Activated CD4-positive, alpha-beta T cell treated with anti-CD3 and anti-CD28 coated beads for 36 hours (primary cell): Measurements from ENCODE around the gene KHDRBS2. TPM values are rescaled to one million over a fixed set of nuclear protein-coding genes. Genes with fewer than 3 reads are reported as not detected.

ENCODE experiments used
- ATAC-seq: fragments of 200-7000 bp; cut with Tn5 transposase; one replicate; pipeline ENCODE4 v1.10.0; 2021; ENCODE audit warnings: mild to moderate bottlenecking, moderate library complexity
- CTCF ChIA-PET: fragments of 350-600 bp; sonication (Branson Sonifier 250); formaldehyde crosslinking; loops from one replicate; lab custom pipeline; 2021; ENCODE audit warnings: antibody characterized with exemption; lab: Charles Lee
- POLR2A ChIA-PET: fragments of 350-600 bp; sonication (Branson Sonifier 250); formaldehyde crosslinking; loops from one replicate; lab custom pipeline; 2021; ENCODE audit warnings: antibody characterized with exemption, inconsistent platforms; lab: Charles Lee
- DNase-seq: peaks from one replicate; pipeline ENCODE4 v3.0.0-alpha.2; 2020
- H3K27ac Mint-ChIP-seq: one replicate; pipeline ENCODE4 v1.8.0; 2021; ENCODE audit warnings: mixed read lengths
- H3K27me3 Mint-ChIP-seq: one replicate; pipeline ENCODE4 v1.8.0; 2021; ENCODE audit warnings: mixed read lengths
- H3K36me3 Mint-ChIP-seq: one replicate; pipeline ENCODE4 v1.8.0; 2021; ENCODE audit warnings: low read depth, mixed read lengths
- H3K4me1 Mint-ChIP-seq: one replicate; pipeline ENCODE4 v1.8.0; 2021; ENCODE audit warnings: mixed read lengths
- H3K4me3 Mint-ChIP-seq: one replicate; pipeline ENCODE4 v1.8.0; 2021; ENCODE audit warnings: mild to moderate bottlenecking, moderate library complexity, mixed read lengths
- H3K9me3 Mint-ChIP-seq: one replicate; pipeline ENCODE4 v1.8.0; 2021; ENCODE audit warnings: low read depth, mixed read lengths
- intact Hi-C, 2 experiments: fragments of 100-400 bp; cut with DNase I in 1 of 2; cut with micrococcal nuclease in 1 of 2; formaldehyde crosslinking; loops; one replicate each; pipeline versions ENCODE4 v1.14.2 to v1.15.1; 2022 to 2024; cut with DNase I, micrococcal nuclease
- total RNA-seq, 2 experiments: library from RNA; stranded (reverse); gene quantifications; one replicate each; pipeline ENCODE4 v1.2.3, GENCODE V29; 2021

The KHDRBS2 gene
- total RNA-seq, 2 experiments from 2014 or later: not detected

DNA sequence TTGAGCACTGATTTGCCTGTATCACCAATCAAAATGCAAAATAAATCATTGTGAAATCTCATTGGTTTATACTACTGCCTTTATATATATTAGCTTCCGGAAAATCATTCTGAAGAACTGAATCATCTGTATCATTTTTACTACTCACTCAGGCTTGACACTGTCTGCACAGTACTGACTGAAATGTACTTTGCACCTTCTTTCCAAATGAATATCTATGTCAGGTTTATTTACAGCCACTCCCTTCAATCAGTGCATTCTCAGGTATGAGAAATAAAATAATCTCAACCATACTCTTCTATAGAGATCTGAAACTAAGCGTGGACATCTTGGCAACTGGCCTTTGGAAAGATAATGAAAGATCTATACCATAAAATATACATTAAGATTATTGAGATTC, 2.7 kb downstream of the KHDRBS2 start:
- no peak overlapping the region for H3K27ac Mint-ChIP-seq
- H3K36me3 Mint-ChIP-seq: no peaks in the 10 kb centered on the region
- intact Hi-C loops: no loop called here
- peaks cover 15% of the 10 kb centered on the region for H3K27me3 Mint-ChIP-seq
- H3K4me3 Mint-ChIP-seq: no peak overlapping the region
- H3K9me3 Mint-ChIP-seq: no peaks in the 10 kb centered on the region
- ATAC-seq (no peak), DNase-seq (no peak)
- POLR2A ChIA-PET: no interaction called here
- CTCF ChIA-PET: interaction anchor here (1.2 kb wide), 1 partner anchor 18 kb away, joined by 3 read pairs; no protein-coding TSS in a partner anchor
- H3K4me1 Mint-ChIP-seq: no peaks in the 10 kb centered on the region

DNA sequence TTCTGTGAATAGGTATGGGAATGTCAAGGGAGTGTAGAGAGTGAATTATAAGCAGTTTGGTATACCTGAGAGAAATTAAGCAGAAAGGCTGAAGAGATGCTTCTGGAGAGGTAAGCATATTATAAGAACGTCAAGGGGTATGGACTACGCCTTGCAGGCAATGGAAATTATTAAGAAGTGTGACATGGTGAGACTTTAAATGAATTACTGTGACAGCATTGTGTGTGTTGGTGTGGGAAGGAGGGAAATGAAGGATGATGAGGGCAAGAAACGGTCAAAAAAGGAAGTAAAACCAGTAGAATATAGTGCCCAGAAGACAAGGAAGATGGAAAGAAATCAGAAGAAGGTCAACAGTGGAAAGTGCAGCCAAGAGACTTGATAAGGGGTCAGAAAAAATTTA, 5.9 kb downstream of the KHDRBS2 start:
- peaks cover 3% of the 10 kb centered on the region for H3K27me3 Mint-ChIP-seq
- intact Hi-C loops: no loop called here
- H3K27ac Mint-ChIP-seq: no peak overlapping the region
- ATAC-seq: no peak
- H3K4me3 Mint-ChIP-seq: no peak overlapping the region
- no peaks in the 10 kb centered on the region for H3K36me3 Mint-ChIP-seq
- ChIA-PET POLR2A (no interaction called here), CTCF (no interaction called here)
- no peak for DNase-seq
- H3K4me1 Mint-ChIP-seq: no peaks in the 10 kb centered on the region
- no peaks in the 10 kb centered on the region for H3K9me3 Mint-ChIP-seq

DNA sequence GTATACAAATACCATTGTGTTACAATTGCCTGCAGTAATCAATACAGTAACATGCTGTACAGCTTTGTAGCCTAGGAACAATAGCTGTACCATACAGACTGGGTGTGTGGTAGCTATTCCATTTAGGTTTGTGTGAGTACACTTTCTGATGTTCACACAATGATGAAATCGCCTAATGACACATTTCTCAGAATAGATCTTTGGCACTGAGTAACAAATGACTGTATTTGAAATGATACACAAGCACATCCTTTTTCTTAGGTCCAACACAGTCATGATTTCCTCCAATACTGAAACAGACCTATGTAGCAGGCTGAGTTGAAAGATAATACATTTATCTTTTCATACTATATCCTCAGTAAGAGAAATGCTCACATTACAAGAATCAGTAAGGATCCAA, 13.9 kb downstream of the KHDRBS2 start:
- H3K36me3 Mint-ChIP-seq: no peaks in the 10 kb centered on the region
- H3K9me3 Mint-ChIP-seq: no peaks in the 10 kb centered on the region

DNA sequence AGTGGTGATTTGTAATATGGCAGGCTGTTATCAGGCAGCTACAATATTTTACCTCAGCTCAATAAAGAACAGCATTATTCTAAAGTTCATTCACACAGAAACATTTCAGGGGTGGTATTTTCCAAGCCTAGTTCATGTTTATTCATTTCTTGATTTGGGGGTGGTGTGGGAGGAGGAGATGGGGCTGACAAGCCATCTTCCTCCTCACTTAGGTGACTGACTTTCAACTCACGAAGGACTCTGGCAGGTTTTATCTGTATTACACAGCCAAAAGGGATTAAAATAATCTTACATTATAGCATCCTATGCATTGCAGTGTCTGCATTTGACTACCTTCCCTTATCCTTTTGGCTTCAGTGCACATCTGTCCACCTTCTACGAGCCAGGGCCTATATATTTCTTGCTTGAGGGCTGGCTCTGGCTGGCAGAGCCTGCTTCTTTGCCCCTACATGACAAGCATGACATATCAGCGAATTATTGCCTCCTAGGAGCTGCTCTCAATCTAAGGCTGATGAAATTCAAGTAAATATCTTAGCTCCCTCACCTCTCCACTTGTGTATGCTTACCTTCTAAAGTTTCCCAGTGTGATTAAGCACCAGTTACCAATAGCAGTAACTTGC, 20.0 kb downstream of the KHDRBS2 start:
- Mint-ChIP-seq H3K4me1 (no peaks in the 10 kb centered on the region), H3K4me3 (no peak overlapping the region), H3K9me3 (no peaks in the 10 kb centered on the region), H3K36me3 (no peaks in the 10 kb centered on the region), H3K27me3 (no peaks in the 10 kb centered on the region), H3K27ac (no peak overlapping the region)
- no peak for ATAC-seq
- intact Hi-C loops: no loop called here
- no peak for DNase-seq
- ChIA-PET CTCF (no interaction called here), POLR2A (no interaction called here)

More for the DNA sequence above, 13.9 kb downstream of the KHDRBS2 start:
- ChIA-PET POLR2A (no interaction called here), CTCF (no interaction called here)
- Mint-ChIP-seq H3K4me3 (no peak overlapping the region), H3K27ac (no peak overlapping the region), H3K4me1 (no peaks in the 10 kb centered on the region), H3K27me3 (no peaks in the 10 kb centered on the region)
- ATAC-seq: peak; percentile 23
- DNase-seq: no peak
- intact Hi-C loops: no loop called here

DNA sequence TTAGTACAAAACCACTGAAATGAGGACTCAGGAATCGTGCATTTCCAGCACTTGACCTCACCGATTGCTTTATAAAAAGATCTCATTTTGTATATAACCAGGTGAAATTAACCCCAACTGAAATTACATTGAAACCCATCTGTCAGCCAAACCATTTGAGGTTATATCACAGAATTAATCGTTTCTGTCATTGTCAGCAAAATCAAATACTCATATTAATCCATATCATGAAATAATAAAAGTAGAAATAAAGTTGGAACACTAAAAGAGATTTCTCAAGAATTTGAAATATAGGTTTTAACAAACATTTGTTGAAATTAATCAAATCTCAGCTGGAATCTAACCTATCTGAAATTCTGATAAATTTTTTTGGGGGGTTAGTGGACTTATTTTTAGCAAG, 23.7 kb downstream of the KHDRBS2 start:
- intact Hi-C loops: no loop called here
- DNase-seq: no peak
- H3K36me3 Mint-ChIP-seq: no peaks in the 10 kb centered on the region
- no peaks in the 10 kb centered on the region for H3K27me3 Mint-ChIP-seq
- ATAC-seq: no peak
- no peak overlapping the region for H3K27ac Mint-ChIP-seq
- H3K9me3 Mint-ChIP-seq: no peaks in the 10 kb centered on the region
- ChIA-PET POLR2A (no interaction called here), CTCF (no interaction called here)
- no peaks in the 10 kb centered on the region for H3K4me1 Mint-ChIP-seq
- H3K4me3 Mint-ChIP-seq: no peak overlapping the region

DNA sequence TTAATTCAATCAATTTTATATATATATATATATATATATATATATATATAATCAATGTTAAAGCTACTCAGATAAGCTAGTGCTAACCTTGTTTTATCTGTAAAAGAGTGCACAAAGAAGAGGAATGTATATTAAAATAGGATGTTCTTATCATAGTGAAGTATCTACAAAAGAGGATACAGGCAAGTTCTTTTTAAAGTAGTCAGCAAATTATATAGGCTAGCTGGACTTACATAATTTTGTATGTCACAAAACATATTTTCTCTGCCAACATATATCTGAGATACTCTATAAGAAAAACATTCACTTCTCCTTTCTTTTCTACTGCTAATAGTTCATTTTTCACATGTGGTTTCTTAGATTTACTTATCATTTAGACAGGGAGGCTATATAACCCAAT, 39.9 kb downstream of the KHDRBS2 start:
- Mint-ChIP-seq H3K4me1 (no peaks in the 10 kb centered on the region), H3K9me3 (peaks cover 2% of the 10 kb centered on the region), H3K4me3 (no peak overlapping the region), H3K27ac (no peak overlapping the region), H3K36me3 (no peaks in the 10 kb centered on the region), H3K27me3 (no peaks in the 10 kb centered on the region)
- ATAC-seq: no peak
- CTCF ChIA-PET: no interaction called here
- intact Hi-C loops: no loop called here
- POLR2A ChIA-PET: no interaction called here
- no peak for DNase-seq

DNA sequence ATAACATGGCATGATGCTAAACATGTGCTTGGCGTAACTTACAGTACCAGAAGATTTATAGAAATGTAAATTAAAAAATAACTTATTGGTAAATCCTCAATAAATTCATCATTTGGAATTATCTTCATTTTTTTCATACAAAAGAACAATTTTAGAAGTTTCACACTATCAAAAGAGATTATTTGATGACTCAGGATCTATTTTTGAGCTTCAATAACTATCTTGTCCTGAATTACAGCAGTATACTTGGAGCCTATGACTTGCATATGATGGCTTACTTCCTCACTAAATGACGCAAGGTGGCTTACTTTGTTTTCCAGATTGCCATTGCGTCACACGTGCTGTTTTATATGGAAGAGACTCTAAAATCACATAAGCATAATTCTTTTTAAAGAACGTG, 49.2 kb downstream of the KHDRBS2 start:
- H3K27me3 Mint-ChIP-seq: no peaks in the 10 kb centered on the region
- ChIA-PET POLR2A (no interaction called here), CTCF (no interaction called here)
- no peaks in the 10 kb centered on the region for H3K36me3 Mint-ChIP-seq
- no peak for DNase-seq
- no peaks in the 10 kb centered on the region for H3K4me1 Mint-ChIP-seq
- intact Hi-C loops: no loop called here
- H3K27ac Mint-ChIP-seq: no peak overlapping the region
- H3K4me3 Mint-ChIP-seq: no peak overlapping the region
- H3K9me3 Mint-ChIP-seq: peaks cover 5% of the 10 kb centered on the region
- ATAC-seq: no peak

DNA sequence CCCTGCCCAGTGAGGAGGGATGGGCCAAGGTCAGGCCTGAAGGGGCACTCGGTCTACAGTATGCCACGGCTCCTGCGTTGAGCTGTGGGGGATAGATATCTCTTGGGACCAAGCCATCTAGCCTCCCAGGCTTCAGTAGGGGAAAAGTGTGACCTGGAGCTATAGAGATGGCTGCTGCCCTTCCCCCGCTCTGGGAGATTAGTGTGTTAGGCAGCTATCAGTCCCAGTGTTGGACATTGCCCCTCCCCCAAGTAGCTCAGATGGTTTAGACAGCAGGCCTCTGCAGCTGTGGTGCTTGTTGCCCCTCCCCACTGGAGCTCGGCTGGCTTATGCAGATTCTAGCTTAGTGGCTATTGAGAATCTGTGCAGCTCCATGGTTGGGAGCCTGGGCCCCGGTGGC, 56.8 kb downstream of the KHDRBS2 start:
- intact Hi-C loops: no loop called here
- no peak for ATAC-seq
- ChIA-PET CTCF (no interaction called here), POLR2A (no interaction called here)
- H3K4me3 Mint-ChIP-seq: no peak overlapping the region
- H3K9me3 Mint-ChIP-seq: peaks cover 24% of the 10 kb centered on the region
- H3K27ac Mint-ChIP-seq: no peak overlapping the region
- no peaks in the 10 kb centered on the region for H3K4me1 Mint-ChIP-seq
- H3K36me3 Mint-ChIP-seq: no peaks in the 10 kb centered on the region
- no peaks in the 10 kb centered on the region for H3K27me3 Mint-ChIP-seq
- no peak for DNase-seq

DNA sequence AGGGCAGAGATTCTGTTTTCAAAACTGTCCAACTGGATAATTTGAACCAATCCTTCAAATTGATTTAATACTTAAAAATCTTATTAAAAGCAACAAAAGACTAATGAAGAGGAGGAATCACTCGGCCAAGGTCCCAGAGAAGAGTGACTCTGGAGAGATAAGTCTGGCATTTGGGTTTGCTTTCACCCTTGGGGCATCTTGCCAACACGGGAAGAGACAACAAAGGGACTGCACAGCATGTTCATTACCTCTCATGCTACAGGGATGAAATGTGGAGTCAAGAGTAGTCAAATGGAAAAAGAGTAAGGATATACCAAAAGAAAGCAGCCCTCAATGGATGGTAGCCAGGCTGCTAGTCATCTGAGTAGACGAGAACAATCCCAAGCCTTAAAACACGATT, 68.2 kb downstream of the KHDRBS2 start:
- Mint-ChIP-seq H3K9me3 (peaks cover 2% of the 10 kb centered on the region), H3K27me3 (no peaks in the 10 kb centered on the region), H3K36me3 (no peaks in the 10 kb centered on the region), H3K4me3 (no peak overlapping the region), H3K27ac (no peak overlapping the region), H3K4me1 (no peaks in the 10 kb centered on the region)
- intact Hi-C loops: no loop called here
- ChIA-PET CTCF (no interaction called here), POLR2A (no interaction called here)
- DNase-seq (no peak), ATAC-seq (no peak)

DNA sequence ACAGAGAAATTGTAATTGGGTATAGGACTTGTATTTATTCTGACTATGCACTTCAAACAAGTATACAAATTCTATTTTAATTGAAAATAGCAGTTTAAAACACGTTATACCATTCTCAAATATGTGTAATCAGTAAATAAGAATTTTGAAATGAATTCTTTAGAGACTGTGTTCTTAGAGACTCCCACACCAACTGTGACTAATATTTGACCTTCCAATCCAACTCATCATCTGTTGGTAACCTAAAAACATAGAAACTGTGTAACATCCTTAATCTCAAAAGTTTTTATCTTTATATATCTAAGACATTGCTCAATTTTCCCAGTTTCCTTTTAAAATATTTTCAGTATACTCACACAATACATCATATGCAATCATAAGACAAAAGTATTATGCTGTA, 83.9 kb downstream of the KHDRBS2 start:
- no peaks in the 10 kb centered on the region for H3K27me3 Mint-ChIP-seq
- no peaks in the 10 kb centered on the region for H3K9me3 Mint-ChIP-seq
- no peak for ATAC-seq
- no peaks in the 10 kb centered on the region for H3K36me3 Mint-ChIP-seq
- H3K4me1 Mint-ChIP-seq: no peaks in the 10 kb centered on the region
- ChIA-PET POLR2A (no interaction called here), CTCF (no interaction called here)
- no peak overlapping the region for H3K27ac Mint-ChIP-seq
- intact Hi-C loops: no loop called here
- no peak overlapping the region for H3K4me3 Mint-ChIP-seq
- no peak for DNase-seq

DNA sequence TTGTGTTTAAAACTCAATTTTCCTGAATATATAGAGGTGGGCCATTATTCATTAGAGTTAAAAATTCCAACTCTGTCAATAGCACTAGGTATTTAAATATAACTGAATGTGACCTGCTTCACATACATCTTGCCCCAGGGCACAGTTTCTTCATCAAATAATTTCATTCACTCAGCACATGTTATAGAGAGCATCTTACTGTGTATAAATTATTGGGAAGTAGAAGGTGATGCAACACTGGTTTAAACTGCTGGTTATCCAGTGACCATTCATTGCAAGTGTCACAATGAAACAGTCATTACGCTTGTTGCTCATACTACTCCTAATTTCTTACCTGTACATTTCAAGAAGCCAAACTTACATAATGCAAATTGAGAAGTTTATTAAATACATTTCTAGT, 93.4 kb downstream of the KHDRBS2 start:
- POLR2A ChIA-PET: interaction anchor here (0.6 kb wide), 1 partner anchor 1115 kb away, joined by 3 read pairs; no protein-coding TSS in a partner anchor
- no peak overlapping the region for H3K4me3 Mint-ChIP-seq
- no peaks in the 10 kb centered on the region for H3K36me3 Mint-ChIP-seq
- H3K27me3 Mint-ChIP-seq: no peaks in the 10 kb centered on the region
- no peak for DNase-seq
- intact Hi-C loops: no loop called here
- H3K4me1 Mint-ChIP-seq: no peaks in the 10 kb centered on the region
- no peak overlapping the region for H3K27ac Mint-ChIP-seq
- H3K9me3 Mint-ChIP-seq: peaks cover 25% of the 10 kb centered on the region
- CTCF ChIA-PET: no interaction called here
- ATAC-seq: no peak

DNA sequence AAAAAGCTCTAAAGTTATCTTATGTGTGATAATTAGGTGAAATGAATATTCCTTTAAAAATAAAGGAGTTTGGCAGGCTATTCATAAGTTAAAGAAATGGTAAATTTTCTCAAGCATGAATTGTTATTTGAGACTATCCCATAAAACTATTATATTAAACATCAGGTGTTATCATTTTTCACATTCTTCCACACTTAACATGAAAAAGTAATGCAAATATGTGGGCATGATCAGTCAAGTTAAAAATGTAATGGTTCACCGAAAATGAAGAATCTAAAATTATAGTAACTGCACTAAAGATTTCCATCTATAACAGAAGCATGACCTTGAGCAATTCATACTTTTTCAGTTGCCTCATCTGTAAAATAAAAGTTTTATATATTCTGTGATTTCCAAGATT, 110.8 kb downstream of the KHDRBS2 start:
- Mint-ChIP-seq H3K36me3 (no peaks in the 10 kb centered on the region), H3K9me3 (peaks cover 7% of the 10 kb centered on the region), H3K4me1 (no peaks in the 10 kb centered on the region), H3K27me3 (no peaks in the 10 kb centered on the region), H3K27ac (no peak overlapping the region), H3K4me3 (no peak overlapping the region)
- POLR2A ChIA-PET: no interaction called here
- CTCF ChIA-PET: no interaction called here
- intact Hi-C loops: no loop called here
- no peak for ATAC-seq
- DNase-seq: no peak

DNA sequence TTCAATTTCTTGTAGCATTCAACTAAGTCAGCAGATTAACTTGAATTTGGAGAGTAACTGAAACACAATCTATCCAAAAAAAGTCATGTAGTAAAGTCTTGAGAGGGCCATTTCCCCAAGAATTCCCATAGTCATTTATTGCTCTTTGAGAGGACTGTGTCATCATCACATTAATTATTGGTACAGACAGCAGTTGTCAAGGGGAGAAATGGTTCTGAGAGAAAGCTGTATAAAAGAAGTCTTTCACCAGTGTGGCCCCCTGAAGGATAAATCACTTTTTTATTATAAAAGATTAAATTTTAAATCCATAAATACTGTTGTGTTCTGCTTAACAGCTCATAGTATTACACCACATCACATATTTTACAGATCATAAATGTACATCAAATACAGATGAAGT, 111.5 kb downstream of the KHDRBS2 start:
- Mint-ChIP-seq H3K27ac (no peak overlapping the region), H3K4me1 (no peaks in the 10 kb centered on the region), H3K9me3 (peaks cover 7% of the 10 kb centered on the region), H3K27me3 (no peaks in the 10 kb centered on the region), H3K36me3 (no peaks in the 10 kb centered on the region), H3K4me3 (no peak overlapping the region)
- CTCF ChIA-PET: no interaction called here
- POLR2A ChIA-PET: no interaction called here
- no peak for ATAC-seq
- DNase-seq: no peak
- intact Hi-C loops: no loop called here
